GM18873 (cell line): ENCODE data around the gene DQX1.

Experiments used
- ATAC-seq: cut with Tn5 transposase; IDR thresholded peaks from one replicate; pipeline ENCODE4 v1.9.1; 2021; ENCODE audit warnings: mild to moderate bottlenecking, moderate library complexity, moderate number of reproducible peaks; ENCODE audit not compliant: unreplicated experiment, low FRiP score

DQX1 gene

GRCh38 chr2:74513605-74514367, 12.2 kb downstream of the DQX1 start:
- no peak for ATAC-seq

GRCh38 chr2:74512744-74513604, 13.1 kb downstream of the DQX1 start:
- ATAC-seq = no peak

- ATAC-seq = no peak
Measured at GRCh38 chr2:74511104-74511989, 14.7 kb downstream of the DQX1 start.

- no peak for ATAC-seq
Measured at GRCh38 chr2:74510272-74510671, 15.8 kb downstream of the DQX1 start.

GRCh38 chr2:74507926-74508520, 18.0 kb downstream of the DQX1 start:
- ATAC-seq = no peak

- peak; percentile 84 for ATAC-seq
Measured at GRCh38 chr2:74507145-74507925, 18.7 kb downstream of the DQX1 start, which contains the start of gene PCGF1. PCGF1 (minus strand) TSS chr2:74507695; CDS start chr2:74507668, 27 bp downstream.

GRCh38 chr2:74505448-74506246, 20.4 kb downstream of the DQX1 start:
- ATAC-seq = no peak

- no peak for ATAC-seq
Measured at GRCh38 chr2:74504591-74504990, 21.4 kb downstream of the DQX1 start.

GRCh38 chr2:74503506-74504475, 22.2 kb downstream of the DQX1 start:
- no peak for ATAC-seq

GRCh38 chr2:74502720-74503505, 23.1 kb downstream of the DQX1 start:
- no peak for ATAC-seq

- ATAC-seq = no peak
Measured at GRCh38 chr2:74502147-74502719, 23.8 kb downstream of the DQX1 start.

GRCh38 chr2:74501335-74502071, 24.5 kb downstream of the DQX1 start:
- no peak for ATAC-seq

GRCh38 chr2:74500578-74500946, 25.5 kb downstream of the DQX1 start:
- ATAC-seq = no peak

GRCh38 chr2:74499940-74500577, 26.0 kb downstream of the DQX1 start:
- no peak for ATAC-seq

- no peak for ATAC-seq
Measured at GRCh38 chr2:74499267-74499939, 26.6 kb downstream of the DQX1 start, which contains the start of gene LBX2. LBX2 (minus strand) TSS chr2:74499603; CDS start chr2:74499537, 66 bp downstream.
